Chondrocyte (in vitro differentiated cells): ENCODE results near the gene CARS2. TPM values are rescaled to one million over a fixed set of nuclear protein-coding genes. Genes with fewer than 3 reads are reported as not detected.
"Not testable (repeated sequence)": the region's sequence is repeated elsewhere in the genome, so short reads cannot be mapped to it uniquely, and the experiment has no call there.

Source experiments
- DNase-seq: peaks from one replicate; pipeline ENCODE4 v3.0.0; 2021; ENCODE audit warnings: mixed read lengths, low spot score
- H3K27ac Mint-ChIP-seq: one replicate; pipeline ENCODE4 v1.8.0; 2021; ENCODE audit warnings: mild to moderate bottlenecking, moderate library complexity, mixed read lengths; ENCODE audit not compliant: unreplicated experiment
- H3K27me3 Mint-ChIP-seq: 2 replicates; pipeline ENCODE4 v1.8.0; 2021; ENCODE audit warnings: low read depth, mixed read lengths
- H3K36me3 Mint-ChIP-seq: 2 replicates; pipeline ENCODE4 v1.8.0; 2021; ENCODE audit warnings: low read depth, mixed read lengths
- H3K4me1 Mint-ChIP-seq: 2 replicates; pipeline ENCODE4 v1.8.0; 2021; ENCODE audit warnings: low read depth, mild to moderate bottlenecking, mixed read lengths
- H3K4me3 Mint-ChIP-seq: one replicate; pipeline ENCODE4 v1.8.0; 2021; ENCODE audit warnings: mild to moderate bottlenecking, moderate library complexity, mixed read lengths; ENCODE audit not compliant: unreplicated experiment
- H3K9me3 Mint-ChIP-seq: 2 replicates; pipeline ENCODE4 v1.8.0; 2021; ENCODE audit warnings: low read depth, mixed read lengths
- total RNA-seq: library from RNA; stranded (reverse); gene quantifications from 3 replicates; pipeline ENCODE4 v1.2.1, GENCODE V29; 2021
- TF ChIP-seq, protein P1 (sequence below): fragments of 200-600 bp; sonication (generic); IDR thresholded peaks from 2 replicates; pipeline ENCODE4 v1.5.0; 2021; ENCODE audit warnings: antibody characterized with exemption, mild to moderate bottlenecking, moderate library complexity

CARS2 gene
- total RNA-seq, 1 donor from 2014 or later = 60.2 TPM

DNA sequence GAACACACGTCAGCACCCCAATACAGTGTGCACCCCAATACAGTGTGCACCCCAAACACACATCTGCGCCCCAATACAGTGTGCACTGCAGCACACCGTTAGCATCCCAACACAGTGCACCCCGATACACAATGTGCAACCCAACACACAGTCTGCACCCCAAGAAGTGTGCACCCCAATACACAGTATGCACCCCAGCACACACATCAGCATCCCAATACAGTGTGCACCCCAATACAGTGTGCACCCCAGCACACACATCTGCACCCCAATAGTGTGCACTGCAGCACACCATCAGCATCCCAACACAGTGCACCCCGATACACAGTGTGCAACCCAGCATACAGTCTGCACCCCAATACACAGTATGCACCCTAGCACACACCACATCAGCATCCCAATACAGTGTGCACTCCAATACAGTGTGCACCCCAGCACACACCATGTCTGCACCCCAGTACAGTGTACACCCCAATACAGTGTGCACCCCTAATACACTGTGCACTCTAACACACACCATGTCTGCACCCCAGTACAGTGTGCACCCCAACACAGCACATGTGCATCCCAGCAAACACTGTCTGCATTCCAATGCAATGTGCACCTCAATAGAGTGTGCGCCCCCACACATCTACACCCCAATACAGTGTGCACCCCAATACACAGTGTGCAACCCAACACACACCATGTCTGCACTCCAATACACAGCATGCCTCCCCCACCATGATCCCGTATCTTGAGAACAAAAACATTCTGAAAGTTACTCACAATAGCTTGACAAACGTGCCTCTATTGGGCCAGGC is 855 bp upstream of the CARS2 start:
- Mint-ChIP-seq H3K4me1 (peaks cover 48% of the 10 kb centered on the region), H3K27me3 (no peaks in the 10 kb centered on the region), H3K4me3 (peak overlapping the region; percentile 69), H3K9me3 (no peaks in the 10 kb centered on the region), H3K36me3 (no peaks in the 10 kb centered on the region), H3K27ac (peak overlapping the region; percentile 65)
- DNase-seq = no peak
- TF ChIP-seq, protein P1, sequence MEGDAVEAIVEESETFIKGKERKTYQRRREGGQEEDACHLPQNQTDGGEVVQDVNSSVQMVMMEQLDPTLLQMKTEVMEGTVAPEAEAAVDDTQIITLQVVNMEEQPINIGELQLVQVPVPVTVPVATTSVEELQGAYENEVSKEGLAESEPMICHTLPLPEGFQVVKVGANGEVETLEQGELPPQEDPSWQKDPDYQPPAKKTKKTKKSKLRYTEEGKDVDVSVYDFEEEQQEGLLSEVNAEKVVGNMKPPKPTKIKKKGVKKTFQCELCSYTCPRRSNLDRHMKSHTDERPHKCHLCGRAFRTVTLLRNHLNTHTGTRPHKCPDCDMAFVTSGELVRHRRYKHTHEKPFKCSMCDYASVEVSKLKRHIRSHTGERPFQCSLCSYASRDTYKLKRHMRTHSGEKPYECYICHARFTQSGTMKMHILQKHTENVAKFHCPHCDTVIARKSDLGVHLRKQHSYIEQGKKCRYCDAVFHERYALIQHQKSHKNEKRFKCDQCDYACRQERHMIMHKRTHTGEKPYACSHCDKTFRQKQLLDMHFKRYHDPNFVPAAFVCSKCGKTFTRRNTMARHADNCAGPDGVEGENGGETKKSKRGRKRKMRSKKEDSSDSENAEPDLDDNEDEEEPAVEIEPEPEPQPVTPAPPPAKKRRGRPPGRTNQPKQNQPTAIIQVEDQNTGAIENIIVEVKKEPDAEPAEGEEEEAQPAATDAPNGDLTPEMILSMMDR = no peak

DNA sequence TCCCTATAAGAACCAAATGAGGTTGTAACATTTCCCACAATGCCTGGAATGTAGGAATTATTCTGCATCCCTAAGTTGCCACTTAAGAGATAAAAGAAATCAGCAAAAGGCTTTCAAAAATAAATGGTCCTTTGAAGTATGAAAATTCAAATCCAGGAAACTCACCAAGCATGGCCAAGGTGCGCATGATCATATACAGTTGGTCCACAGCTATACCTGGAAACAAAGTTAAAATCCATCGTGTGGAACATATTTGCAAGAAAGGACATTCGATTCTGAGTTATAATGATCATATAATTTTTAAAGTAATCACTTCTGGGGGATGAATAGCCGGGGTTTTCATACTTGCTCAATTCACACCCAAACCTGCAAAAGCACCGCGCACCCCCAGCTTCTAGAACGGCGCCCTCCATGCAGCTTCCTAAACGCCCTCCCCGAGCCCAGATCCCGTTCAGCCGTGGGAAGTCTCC is 525 bp downstream of the CARS2 start:
- Mint-ChIP-seq H3K9me3 (no peaks in the 10 kb centered on the region), H3K4me1 (peaks cover 39% of the 10 kb centered on the region), H3K27me3 (no peaks in the 10 kb centered on the region), H3K27ac (peak overlapping the region; percentile 87), H3K36me3 (peaks cover 3% of the 10 kb centered on the region), H3K4me3 (peak overlapping the region; percentile 84)
- DNase-seq = no peak
- TF ChIP-seq, protein P1 = no peak

DNA sequence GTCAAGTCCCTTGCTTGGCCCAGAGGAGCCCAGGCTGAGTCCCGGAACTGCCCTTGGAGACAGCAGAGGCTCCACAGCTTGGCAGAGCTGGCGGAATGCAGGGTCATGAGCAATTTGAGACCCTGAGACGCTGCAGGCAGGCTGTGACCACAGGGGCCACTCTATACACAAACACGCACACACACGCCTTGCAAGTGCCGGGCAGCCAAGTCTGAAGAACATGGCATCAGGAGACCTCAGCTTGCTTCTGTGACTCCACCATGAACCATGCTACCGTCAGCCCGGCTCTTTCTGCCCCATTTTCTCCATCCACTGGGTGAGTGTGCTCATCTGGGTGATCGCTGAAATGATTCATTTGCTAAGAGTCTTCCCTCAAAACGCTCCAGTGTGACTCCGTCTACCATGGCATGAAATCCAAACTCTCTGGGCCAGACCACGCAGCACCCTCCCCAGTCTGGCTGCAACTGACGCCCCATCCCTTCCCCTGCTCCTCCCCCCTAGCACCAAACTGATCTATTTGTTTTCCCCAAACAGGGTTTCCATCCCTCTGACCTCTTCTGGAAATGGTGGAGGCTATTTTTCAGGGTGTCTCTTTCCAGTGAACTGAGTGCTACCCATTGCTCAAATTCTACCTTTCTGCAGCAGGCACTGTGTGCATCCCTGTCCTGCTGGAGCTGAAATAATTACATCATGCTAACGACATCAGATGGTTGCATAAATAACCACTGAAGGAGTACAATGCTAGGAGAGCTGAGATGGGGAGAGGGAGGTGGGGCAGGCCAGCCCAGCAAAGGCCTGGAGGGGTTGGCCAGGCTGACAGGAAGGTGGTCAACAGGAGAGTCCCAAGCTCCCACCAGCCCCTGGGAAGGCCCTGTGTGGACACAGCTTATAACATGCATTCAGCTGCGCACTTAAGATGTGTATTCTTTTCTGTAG is 3.1 kb downstream of the CARS2 start:
- Mint-ChIP-seq H3K4me3 (peak overlapping the region; percentile 26), H3K27ac (peak overlapping the region; percentile 82), H3K27me3 (no peaks in the 10 kb centered on the region), H3K4me1 (peaks cover 39% of the 10 kb centered on the region), H3K36me3 (peaks cover 16% of the 10 kb centered on the region), H3K9me3 (no peaks in the 10 kb centered on the region)
- TF ChIP-seq, protein P1 = no peak
- no peak for DNase-seq

DNA sequence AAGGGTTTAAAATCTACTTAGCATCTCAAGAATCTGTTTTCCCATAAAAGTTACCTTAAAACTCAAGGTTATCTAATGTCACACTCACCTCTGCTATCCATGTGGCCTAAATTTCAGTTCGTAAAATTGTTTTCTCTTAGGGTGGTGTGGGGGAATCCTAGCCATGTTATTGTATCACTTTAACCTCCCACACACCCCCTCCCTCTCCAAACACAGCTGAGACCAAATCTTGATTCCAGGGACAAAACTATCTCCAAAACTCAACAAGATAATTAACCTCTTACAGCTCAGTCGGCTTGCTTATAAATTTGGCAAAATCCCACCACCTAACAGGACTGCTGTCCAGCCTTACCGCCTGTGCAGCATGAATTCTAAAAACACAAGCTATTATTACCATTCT is 3.8 kb downstream of the CARS2 start:
- Mint-ChIP-seq H3K27ac (peak overlapping the region; percentile 82), H3K9me3 (no peaks in the 10 kb centered on the region), H3K36me3 (peaks cover 18% of the 10 kb centered on the region), H3K27me3 (no peaks in the 10 kb centered on the region), H3K4me3 (peak overlapping the region; percentile 26), H3K4me1 (peaks cover 37% of the 10 kb centered on the region)
- DNase-seq = no peak
- TF ChIP-seq, protein P1 = no peak

DNA sequence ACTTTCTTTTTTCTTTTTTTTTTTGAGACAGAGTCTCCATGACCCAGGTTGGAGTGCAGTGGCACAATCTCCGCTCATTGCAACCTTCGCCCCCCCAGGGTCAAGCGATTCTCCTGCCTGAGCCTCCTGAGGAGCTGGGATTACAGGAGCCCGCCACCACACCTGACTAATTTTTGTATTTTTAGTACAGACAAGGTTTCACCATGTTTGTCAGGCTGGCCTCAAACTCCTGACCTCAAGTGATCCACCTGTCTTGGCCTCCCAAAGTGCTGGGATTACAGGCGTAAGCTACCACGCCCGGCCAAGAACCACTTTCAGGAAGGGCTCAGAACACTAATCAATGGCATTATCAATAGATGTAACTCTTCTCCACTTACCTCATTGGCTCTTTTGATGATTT is 4.9 kb downstream of the CARS2 start:
- DNase-seq = not testable (repeated sequence)

More for the DNA sequence above, 4.9 kb downstream of the CARS2 start:
- H3K27ac Mint-ChIP-seq, H3K4me3 Mint-ChIP-seq, H3K27me3 Mint-ChIP-seq, H3K9me3 Mint-ChIP-seq: not testable (repeated sequence)
- H3K36me3 Mint-ChIP-seq = peaks cover 18% of the 10 kb centered on the region
- H3K4me1 Mint-ChIP-seq = peaks cover 29% of the 10 kb centered on the region
